CD4-positive, CD25-positive, alpha-beta regulatory T cell (primary cell): ENCODE measurements around the gene CARHSP1. TPM values are rescaled to one million over a fixed set of nuclear protein-coding genes. Genes with fewer than 3 reads are reported as not detected.

Experiments
- ATAC-seq, 2 donors: fragments of 150-1000 bp; cut with Tn5 transposase; one replicate each; pipeline ENCODE4 v1.10.0; 2021; ENCODE audit warnings: low read depth in 2 of 2, moderate number of reproducible peaks in 2 of 2, moderate library complexity in 1 of 2
- DNase-seq, 3 donors: peaks; one replicate each; pipeline versions ENCODE4 v3.0.0 to v3.0.0-alpha.2; 2012 to 2022; ENCODE audit warnings: mixed read lengths in 1 of 3
- H3K27ac ChIP-seq: one replicate; pipeline ENCODE4 v1.7.0; 2013; ENCODE audit warnings: mild to moderate bottlenecking, low read length; ENCODE audit not compliant: insufficient read depth, poor library complexity, severe bottlenecking
- H3K27me3 ChIP-seq: one replicate; pipeline ENCODE4 v1.7.0; 2013; ENCODE audit warnings: low read length; ENCODE audit not compliant: control insufficient read depth, insufficient read depth
- H3K36me3 ChIP-seq: one replicate; pipeline ENCODE4 v1.7.0; 2013; ENCODE audit warnings: mild to moderate bottlenecking, low read length, moderate library complexity; ENCODE audit not compliant: control insufficient read depth, insufficient read depth
- H3K4me1 ChIP-seq: 2 replicates; pipeline ENCODE4 v1.7.0; 2013; ENCODE audit warnings: mild to moderate bottlenecking, low read length; ENCODE audit not compliant: insufficient read depth, control insufficient read depth, poor library complexity, severe bottlenecking
- H3K4me3 ChIP-seq: one replicate; pipeline ENCODE4 v1.7.0; 2013; ENCODE audit warnings: low read depth, mild to moderate bottlenecking, low read length, moderate library complexity
- H3K9me3 ChIP-seq, 2 experiments: 1 replicate in 1 of 2; 2 replicates in 1 of 2; pipeline ENCODE4 v1.7.0; 2013; ENCODE audit warnings: low read length in 2 of 2, mild to moderate bottlenecking in 1 of 2, moderate library complexity in 1 of 2; ENCODE audit not compliant: control insufficient read depth in 2 of 2
- H3K27ac Mint-ChIP-seq, 3 donors: one replicate each; pipeline ENCODE4 v1.8.0; 2020 to 2022; ENCODE audit warnings: mild to moderate bottlenecking in 3 of 3, mixed read lengths in 3 of 3, moderate library complexity in 2 of 3
- H3K27me3 Mint-ChIP-seq: one replicate; pipeline ENCODE4 v1.8.0; 2022; ENCODE audit warnings: mild to moderate bottlenecking, mixed read lengths
- H3K36me3 Mint-ChIP-seq: one replicate; pipeline ENCODE4 v1.8.0; 2020; ENCODE audit warnings: mixed read lengths
- H3K4me1 Mint-ChIP-seq, 4 donors: one replicate each; pipeline ENCODE4 v1.8.0; 2020 to 2022; ENCODE audit warnings: mixed read lengths in 4 of 4, mild to moderate bottlenecking in 1 of 4
- H3K4me3 Mint-ChIP-seq, 4 donors: one replicate each; pipeline ENCODE4 v1.8.0; 2020 to 2022; ENCODE audit warnings: mild to moderate bottlenecking in 4 of 4, mixed read lengths in 4 of 4, moderate library complexity in 3 of 4
- H3K9me3 Mint-ChIP-seq, 7 donors: one replicate each; pipeline ENCODE4 v1.8.0; 2020 to 2022; ENCODE audit warnings: mixed read lengths in 7 of 7, mild to moderate bottlenecking in 3 of 7, moderate library complexity in 2 of 7
- polyA plus RNA-seq, 4 donors: library from polyadenylated mRNA; unstranded; fragments of 300-500 nt; fragmentation: Illumina TruSeq; gene quantifications; one replicate each; pipeline ENCODE4 v1.2.3, GENCODE V29; 2021
- total RNA-seq: library from RNA; stranded (reverse); gene quantifications from one replicate; pipeline ENCODE4 v1.2.3, GENCODE V29; 2022

Gene CARHSP1
- total and polyA plus RNA-seq, 5 donors from 2014 or later, result 55.3 to 94.8 (median 74.8) TPM

- no peak overlapping the region for H3K27ac ChIP-seq
- DNase-seq, result no peak
- Mint-ChIP-seq H3K27ac (no peak overlapping the region), H3K4me1 (peaks cover 9 to 10% (median 9%) of the 10 kb centered on the region in 4 donors), H3K9me3 (no peaks in the 10 kb centered on the region), H3K27me3 (no peaks in the 10 kb centered on the region), H3K36me3 (peaks cover 28% of the 10 kb centered on the region), H3K4me3 (no peak overlapping the region)
- H3K27me3 ChIP-seq, result no peaks in the 10 kb centered on the region
- ATAC-seq, result no peak
- peaks cover 12% of the 10 kb centered on the region for H3K36me3 ChIP-seq
- no peaks in the 10 kb centered on the region for H3K9me3 ChIP-seq
- no peaks in the 10 kb centered on the region for H3K4me1 ChIP-seq
- no peak overlapping the region for H3K4me3 ChIP-seq
These were observed 42.4 kb downstream of the CARHSP1 start for GRCh38 chr16:8826278-8826879.

- H3K36me3 Mint-ChIP-seq, result peaks cover 24% of the 10 kb centered on the region
- H3K4me1 ChIP-seq, result peaks cover 2% of the 10 kb centered on the region
- peaks cover 10 to 16% (median 13%) of the 10 kb centered on the region in 4 donors for H3K4me1 Mint-ChIP-seq
- peak overlapping the region in 1 of 3 donors; percentile 80 for H3K27ac Mint-ChIP-seq
- ATAC-seq (no peak), DNase-seq (no peak)
- no peaks in the 10 kb centered on the region for H3K27me3 ChIP-seq
- no peak overlapping the region for H3K4me3 Mint-ChIP-seq
- peaks cover 15% of the 10 kb centered on the region for H3K36me3 ChIP-seq
- no peak overlapping the region for H3K27ac ChIP-seq
- no peak overlapping the region for H3K4me3 ChIP-seq
- H3K27me3 Mint-ChIP-seq, result no peaks in the 10 kb centered on the region
- no peaks in the 10 kb centered on the region for H3K9me3 Mint-ChIP-seq
- no peaks in the 10 kb centered on the region for H3K9me3 ChIP-seq
These were observed 46.4 kb downstream of the CARHSP1 start for GRCh38 chr16:8822403-8822802.

GRCh38 chr16:8819411-8820034 is 49.3 kb downstream of the CARHSP1 start:
- Mint-ChIP-seq H3K9me3 (no peaks in the 10 kb centered on the region), H3K27ac (peak overlapping the region in 1 of 3 donors; percentile 66), H3K27me3 (no peaks in the 10 kb centered on the region), H3K4me3 (no peak overlapping the region), H3K36me3 (peaks cover 39% of the 10 kb centered on the region), H3K4me1 (peaks cover 10 to 28% (median 20%) of the 10 kb centered on the region in 4 donors)
- no peak overlapping the region for H3K4me3 ChIP-seq
- no peaks in the 10 kb centered on the region for H3K9me3 ChIP-seq
- no peak for DNase-seq
- no peak overlapping the region for H3K27ac ChIP-seq
- no peaks in the 10 kb centered on the region for H3K27me3 ChIP-seq
- peaks cover 9% of the 10 kb centered on the region for H3K4me1 ChIP-seq
- peaks cover 27% of the 10 kb centered on the region for H3K36me3 ChIP-seq
- ATAC-seq, result no peak

- no peaks in the 10 kb centered on the region for H3K9me3 ChIP-seq
- ATAC-seq (no peak), DNase-seq (no peak)
- Mint-ChIP-seq H3K27me3 (no peaks in the 10 kb centered on the region), H3K9me3 (no peaks in the 10 kb centered on the region), H3K4me3 (no peak overlapping the region), H3K36me3 (peaks cover 41% of the 10 kb centered on the region), H3K4me1 (peaks cover 6 to 29% (median 20%) of the 10 kb centered on the region in 4 donors), H3K27ac (peak overlapping the region in 1 of 3 donors; percentile 66)
- peaks cover 34% of the 10 kb centered on the region for H3K36me3 ChIP-seq
- H3K4me1 ChIP-seq, result peaks cover 9% of the 10 kb centered on the region
- no peak overlapping the region for H3K4me3 ChIP-seq
- no peak overlapping the region for H3K27ac ChIP-seq
- no peaks in the 10 kb centered on the region for H3K27me3 ChIP-seq
These were observed 50.1 kb downstream of the CARHSP1 start for GRCh38 chr16:8818504-8819270.

- no peak overlapping the region for H3K4me3 Mint-ChIP-seq
- no peak overlapping the region for H3K4me3 ChIP-seq
- peaks cover 9% of the 10 kb centered on the region for H3K4me1 ChIP-seq
- peaks cover 53% of the 10 kb centered on the region for H3K36me3 Mint-ChIP-seq
- H3K9me3 ChIP-seq, result no peaks in the 10 kb centered on the region
- H3K27ac Mint-ChIP-seq, result peak overlapping the region; percentile 2 to 77 (median 11)
- ATAC-seq (peak; percentile 69 to 83), DNase-seq (peak in 2 of 3 donors; percentile 47 to 74)
- no peaks in the 10 kb centered on the region for H3K9me3 Mint-ChIP-seq
- peaks cover 50% of the 10 kb centered on the region for H3K36me3 ChIP-seq
- H3K4me1 Mint-ChIP-seq, result peaks cover 6 to 28% (median 19%) of the 10 kb centered on the region in 4 donors
- no peaks in the 10 kb centered on the region for H3K27me3 Mint-ChIP-seq
- H3K27me3 ChIP-seq, result no peaks in the 10 kb centered on the region
- no peak overlapping the region for H3K27ac ChIP-seq
These were observed 51.7 kb downstream of the CARHSP1 start for GRCh38 chr16:8816967-8817655.

GRCh38 chr16:8814095-8814806 is 54.6 kb downstream of the CARHSP1 start:
- H3K4me1 ChIP-seq, result peaks cover 9% of the 10 kb centered on the region
- no peak overlapping the region for H3K27ac ChIP-seq
- peaks cover 47% of the 10 kb centered on the region for H3K36me3 Mint-ChIP-seq
- peak overlapping the region; percentile 29 to 85 (median 58) for H3K27ac Mint-ChIP-seq
- H3K27me3 Mint-ChIP-seq, result no peaks in the 10 kb centered on the region
- H3K4me1 Mint-ChIP-seq, result peaks cover 6 to 24% (median 14%) of the 10 kb centered on the region in 4 donors
- no peak overlapping the region for H3K4me3 ChIP-seq
- H3K27me3 ChIP-seq, result no peaks in the 10 kb centered on the region
- DNase-seq (no peak), ATAC-seq (no peak)
- H3K9me3 ChIP-seq, result no peaks in the 10 kb centered on the region
- peaks cover 71% of the 10 kb centered on the region for H3K36me3 ChIP-seq
- H3K9me3 Mint-ChIP-seq, result peaks cover 0 to 1% (median 0%) of the 10 kb centered on the region in 7 donors
- no peak overlapping the region for H3K4me3 Mint-ChIP-seq
